Lung microvascular endothelial cell (primary cell): ENCODE data around the gene MCCC1. TPM values are rescaled to one million over a fixed set of nuclear protein-coding genes. Genes with fewer than 3 reads are reported as not detected.
A peak's percentile ranks its signal among the peaks of the same experiment; 100 is the strongest.

Source experiments
- DNase-seq, 2 donors: peaks; one replicate each; pipeline versions ENCODE4 v3.0.0 to v3.0.0-alpha.2; 2010; ENCODE audit warnings: low read depth in 2 of 2
- total RNA-seq: library from RNA; depleted of rRNA; stranded (reverse); fragments of >200 nt; gene quantifications from 2 replicates; pipeline ENCODE4 v1.2.1, GENCODE V29; 2014

Gene MCCC1
- total RNA-seq, 1 donor from 2014 or later, result 19.0 TPM

DNA sequence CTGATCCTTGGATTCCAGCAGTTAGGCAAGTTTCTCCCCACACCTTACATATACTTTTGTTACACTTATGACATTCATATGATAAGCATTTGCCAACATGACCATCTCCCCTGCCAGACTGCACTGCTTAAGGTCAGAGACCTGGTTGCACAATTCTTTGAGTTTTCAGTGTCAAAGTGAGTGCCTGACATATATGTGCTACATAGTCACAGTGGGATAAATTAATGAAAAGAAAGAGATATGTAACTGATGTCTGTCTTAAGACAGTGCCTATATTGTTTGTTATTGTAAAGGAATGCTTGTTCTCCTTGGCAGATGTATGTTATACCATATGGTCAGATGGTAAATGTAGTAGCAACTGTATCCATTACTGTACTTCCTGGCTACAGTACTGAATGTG lies 115.4 kb downstream of the MCCC1 start:
- no peak for DNase-seq

DNA sequence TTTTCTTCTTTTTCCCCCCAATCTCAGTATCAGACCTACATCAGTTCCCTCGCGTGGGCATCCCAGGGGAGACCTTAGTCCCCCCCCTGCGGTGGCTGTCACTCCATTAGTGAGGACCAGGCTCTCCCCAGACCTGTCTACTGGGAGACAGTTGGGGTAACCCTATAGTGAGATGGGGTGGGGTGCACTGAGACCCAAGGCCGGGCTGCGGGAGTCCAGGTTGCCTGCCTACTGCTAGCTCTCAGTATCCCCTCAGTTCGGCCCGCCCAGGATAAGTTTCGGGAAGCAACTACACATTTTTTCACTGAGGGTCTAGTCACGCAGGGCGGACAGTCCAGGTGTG lies 118.3 kb downstream of the MCCC1 start:
- no peak for DNase-seq

DNA sequence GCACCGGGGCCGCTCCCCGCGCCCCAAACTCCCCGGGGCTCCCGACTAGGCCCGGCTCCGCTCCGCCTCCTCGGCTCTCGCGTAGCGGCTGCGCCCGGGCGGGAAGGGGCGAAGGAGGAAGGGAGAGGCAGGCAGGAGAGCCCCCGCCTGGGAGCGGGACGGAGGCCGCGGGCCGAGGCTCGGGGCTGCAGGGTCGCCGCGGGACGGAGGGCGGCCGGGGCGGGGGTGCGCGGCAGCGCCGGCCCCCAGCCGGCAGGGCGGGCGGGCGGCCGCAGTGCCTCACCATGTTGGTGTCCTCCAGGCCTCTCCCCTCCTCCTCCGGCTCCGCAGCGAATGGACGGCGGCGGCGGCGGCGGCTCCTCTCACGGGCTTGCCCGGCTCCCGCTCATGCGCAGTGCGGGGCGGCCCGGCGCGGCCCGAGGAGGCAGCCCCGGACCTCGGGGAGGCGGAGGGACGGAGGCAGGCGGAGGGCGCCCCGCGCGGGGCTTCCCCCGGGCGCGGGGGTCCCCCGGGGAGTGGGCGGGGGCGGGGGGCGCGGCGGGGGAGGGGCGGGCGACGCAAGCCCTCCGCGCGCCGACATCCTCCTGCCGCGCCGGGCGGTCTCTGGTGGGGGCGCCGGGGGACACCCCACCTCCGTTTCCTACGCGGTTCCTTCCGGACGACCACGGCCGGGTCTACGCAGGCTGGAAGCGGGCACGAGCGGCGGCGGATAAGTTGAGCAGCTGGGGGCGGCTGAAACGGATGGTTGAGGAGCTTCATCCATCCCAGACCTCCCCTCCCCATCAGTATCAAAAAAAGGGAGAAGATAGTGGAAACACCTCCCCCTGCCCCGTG lies 118.9 kb downstream of the MCCC1 start, which contains the start of gene DCUN1D1:
DCUN1D1 (minus strand) TSS at position 335 of the 834 bp plus-strand sequence; CDS start at position 286, 49 bp downstream.
- DNase-seq, result peak; percentile 89 to 91

DNA sequence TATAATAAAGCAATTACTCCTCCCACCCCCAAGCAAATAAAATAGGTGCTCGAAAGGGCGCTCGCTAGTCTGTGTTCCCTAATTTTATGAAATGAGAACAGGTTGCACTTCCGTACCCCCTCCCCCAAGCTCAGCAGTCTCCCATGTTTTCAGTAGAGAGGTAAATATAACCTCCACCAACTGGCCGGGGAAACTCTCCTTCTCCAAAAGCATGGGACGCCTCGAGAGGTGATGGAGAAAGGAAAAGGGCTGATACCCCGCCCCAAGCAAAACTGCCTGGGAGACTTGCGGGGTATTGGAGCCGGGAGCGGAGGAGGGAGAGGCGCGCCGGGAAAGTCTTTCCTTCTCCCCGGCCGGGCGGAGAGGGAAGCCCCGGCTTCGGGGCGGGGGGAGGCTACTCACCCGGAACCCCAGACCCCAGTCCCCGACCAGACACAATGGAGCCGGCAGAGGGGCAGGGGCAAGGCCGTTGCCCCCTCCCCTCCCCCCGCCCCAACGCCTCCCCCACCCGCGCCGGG lies 119.6 kb downstream of the MCCC1 start:
- peak; percentile 13 to 28 for DNase-seq

DNA sequence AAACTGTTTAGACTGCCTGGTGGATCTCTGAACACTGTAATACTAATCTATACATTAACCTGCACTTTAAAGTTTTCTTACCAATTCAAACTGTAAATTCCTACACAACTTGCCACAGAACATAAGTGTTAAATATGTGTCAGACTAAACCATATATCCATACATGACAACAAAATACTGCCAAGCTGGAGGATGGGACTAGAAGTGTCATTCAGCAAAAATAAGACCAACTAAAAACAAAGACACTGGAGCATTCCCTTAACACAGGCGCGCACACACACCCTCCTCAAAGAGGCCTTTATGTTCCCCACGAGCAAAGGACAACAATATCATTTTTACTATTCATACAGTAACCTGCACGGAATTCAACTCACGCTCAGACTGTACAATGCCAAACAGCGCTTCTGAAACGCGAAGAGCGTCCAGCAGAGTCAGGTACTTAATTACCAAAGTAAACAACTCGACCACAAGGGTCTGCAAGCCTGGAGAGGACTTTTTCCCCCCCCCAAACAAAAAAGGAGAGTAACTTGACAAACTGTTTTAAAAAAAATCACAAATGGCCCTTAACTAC lies 120.1 kb downstream of the MCCC1 start:
- DNase-seq, result peak; percentile 32 to 39

DNA sequence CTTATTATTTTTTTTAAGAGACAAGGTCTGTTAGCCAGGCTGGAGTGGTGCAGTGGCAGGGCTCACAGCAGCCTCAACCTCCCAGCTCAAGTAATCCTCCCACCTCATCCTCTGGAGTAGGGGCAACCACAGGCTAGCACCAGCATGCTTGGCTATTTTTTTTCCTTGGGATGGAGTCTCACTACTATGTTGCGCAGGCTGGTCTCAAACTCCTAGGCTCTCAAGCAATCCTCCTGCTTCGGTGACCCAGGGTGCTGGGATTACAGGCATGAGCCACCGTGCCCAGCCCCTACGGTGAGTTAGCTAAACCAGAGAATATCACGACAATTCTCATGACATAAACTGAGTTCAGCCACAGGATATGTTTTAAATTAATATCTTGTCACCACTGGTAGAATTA lies 120.9 kb downstream of the MCCC1 start:
- DNase-seq, result no peak

DNA sequence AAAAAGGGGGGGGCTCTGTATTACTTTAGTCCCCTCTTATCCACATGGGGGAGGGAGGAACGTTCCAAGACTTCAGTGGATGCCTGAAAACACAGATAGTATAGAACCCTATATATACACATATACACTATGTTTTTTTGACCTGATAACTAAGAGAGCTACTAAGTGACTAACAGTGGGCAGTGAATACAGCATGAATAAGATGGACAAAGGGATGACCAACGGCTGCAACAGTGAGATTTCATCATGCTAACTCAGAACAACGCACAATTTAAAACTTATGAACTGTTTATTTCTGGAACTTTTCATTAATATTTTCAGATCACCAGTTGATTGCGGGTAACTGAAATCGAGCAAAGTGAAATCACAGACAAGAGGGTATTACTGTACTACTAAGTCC lies 126.2 kb downstream of the MCCC1 start:
- DNase-seq, result no peak

DNA sequence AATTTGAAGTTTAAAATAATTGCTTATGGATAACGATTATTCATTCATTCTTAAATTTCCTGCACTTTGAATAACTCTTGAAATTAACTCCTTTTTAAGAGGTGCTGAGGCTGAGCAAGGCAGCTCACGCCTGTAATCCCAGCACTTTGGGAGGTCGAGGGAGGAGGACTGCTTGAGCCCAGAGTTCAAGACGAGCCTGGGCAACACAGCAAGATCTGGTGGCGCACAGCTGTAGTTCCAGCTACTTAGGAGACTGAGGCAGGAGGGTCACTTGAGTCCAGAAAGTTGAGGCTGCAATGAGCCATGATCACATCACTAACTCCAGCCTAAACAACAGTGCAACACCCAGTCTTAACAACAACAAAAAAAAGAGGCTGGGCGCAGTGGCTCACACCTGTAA lies 126.9 kb downstream of the MCCC1 start:
- DNase-seq, result no peak

DNA sequence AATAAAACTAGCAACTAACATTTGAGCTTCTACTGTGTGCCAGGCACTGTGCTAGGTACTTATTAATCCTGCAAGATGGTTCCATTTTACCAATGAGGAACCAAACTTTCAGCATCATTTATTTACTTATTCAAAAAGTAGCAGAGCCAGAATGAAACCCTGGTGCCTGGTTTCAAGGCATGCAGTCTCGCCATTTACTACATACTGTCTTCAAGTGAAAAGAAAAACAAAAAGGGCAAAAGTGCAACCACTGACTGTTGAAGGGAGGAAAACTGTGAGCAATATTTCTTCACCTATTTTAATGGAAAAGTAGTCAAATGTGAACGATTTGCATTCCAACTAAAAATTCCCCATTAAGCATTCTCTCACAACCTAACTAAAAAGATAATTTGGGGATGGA lies 127.7 kb downstream of the MCCC1 start:
- DNase-seq, result no peak

DNA sequence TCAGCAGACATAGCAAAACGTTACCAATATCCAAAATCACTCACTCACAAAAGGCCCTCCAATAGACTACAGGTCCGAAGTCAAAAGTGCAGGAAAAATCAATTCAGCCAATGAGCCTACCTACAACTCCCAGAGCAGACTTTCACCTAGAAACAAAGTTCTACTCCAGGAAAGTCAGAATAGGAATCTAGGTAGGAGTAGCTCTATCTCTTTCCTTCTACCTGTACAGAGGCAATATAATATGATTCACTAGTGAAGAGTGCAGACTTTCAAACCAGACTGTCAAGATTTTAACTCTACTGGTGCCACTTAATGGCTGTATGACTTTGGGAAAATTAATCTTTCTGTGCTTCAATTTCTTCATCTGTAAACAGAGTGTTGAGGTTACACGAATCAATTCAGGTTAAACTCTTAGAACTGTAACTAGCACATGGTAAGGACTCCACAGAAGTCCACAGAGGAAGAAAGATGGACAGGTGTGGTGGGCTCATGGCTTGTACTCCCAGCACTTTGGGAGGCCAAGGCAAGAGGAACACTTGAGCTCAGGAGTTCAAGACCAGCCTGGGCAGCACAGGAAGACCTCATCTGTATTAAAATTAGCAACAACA lies 128.4 kb downstream of the MCCC1 start:
- no peak for DNase-seq

DNA sequence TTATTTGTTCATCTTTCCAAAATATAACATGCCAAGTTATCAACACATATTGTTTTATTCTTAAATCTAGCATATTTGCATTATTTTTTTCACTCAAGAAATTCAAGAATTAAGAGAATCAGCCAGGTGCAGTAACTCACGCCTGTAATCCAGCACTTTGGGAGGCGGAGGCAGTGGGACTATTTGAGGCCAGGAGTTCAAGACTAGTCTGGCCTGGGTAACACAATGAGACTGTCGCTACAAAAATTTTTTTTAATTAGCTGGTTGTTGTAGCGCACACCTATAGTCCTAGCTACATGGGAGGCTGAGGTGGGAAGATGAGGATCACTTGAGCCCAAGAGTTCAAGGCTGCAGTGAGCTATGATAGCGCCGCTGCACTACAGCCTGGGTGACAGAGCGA lies 129.4 kb downstream of the MCCC1 start:
- no peak for DNase-seq

DNA sequence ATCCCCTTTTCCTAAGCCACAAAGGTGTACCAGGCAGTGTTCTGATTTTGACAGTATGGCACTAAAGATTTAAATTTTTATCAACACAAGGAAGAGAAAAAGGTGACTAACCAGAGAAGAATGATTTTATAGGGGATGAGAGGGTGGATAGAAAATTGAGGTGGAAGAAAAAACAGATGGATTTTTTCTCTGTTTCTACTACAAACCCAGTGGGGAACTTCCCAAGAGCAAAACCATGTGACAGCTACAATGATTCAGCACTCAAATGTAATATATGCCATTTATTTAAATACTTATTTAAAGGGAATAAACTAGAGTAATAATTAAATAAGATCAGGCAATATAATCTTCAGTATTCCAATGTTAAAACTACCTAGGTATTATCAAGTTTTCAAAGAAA lies 130.0 kb downstream of the MCCC1 start:
- peak; percentile 41 to 49 for DNase-seq

DNA sequence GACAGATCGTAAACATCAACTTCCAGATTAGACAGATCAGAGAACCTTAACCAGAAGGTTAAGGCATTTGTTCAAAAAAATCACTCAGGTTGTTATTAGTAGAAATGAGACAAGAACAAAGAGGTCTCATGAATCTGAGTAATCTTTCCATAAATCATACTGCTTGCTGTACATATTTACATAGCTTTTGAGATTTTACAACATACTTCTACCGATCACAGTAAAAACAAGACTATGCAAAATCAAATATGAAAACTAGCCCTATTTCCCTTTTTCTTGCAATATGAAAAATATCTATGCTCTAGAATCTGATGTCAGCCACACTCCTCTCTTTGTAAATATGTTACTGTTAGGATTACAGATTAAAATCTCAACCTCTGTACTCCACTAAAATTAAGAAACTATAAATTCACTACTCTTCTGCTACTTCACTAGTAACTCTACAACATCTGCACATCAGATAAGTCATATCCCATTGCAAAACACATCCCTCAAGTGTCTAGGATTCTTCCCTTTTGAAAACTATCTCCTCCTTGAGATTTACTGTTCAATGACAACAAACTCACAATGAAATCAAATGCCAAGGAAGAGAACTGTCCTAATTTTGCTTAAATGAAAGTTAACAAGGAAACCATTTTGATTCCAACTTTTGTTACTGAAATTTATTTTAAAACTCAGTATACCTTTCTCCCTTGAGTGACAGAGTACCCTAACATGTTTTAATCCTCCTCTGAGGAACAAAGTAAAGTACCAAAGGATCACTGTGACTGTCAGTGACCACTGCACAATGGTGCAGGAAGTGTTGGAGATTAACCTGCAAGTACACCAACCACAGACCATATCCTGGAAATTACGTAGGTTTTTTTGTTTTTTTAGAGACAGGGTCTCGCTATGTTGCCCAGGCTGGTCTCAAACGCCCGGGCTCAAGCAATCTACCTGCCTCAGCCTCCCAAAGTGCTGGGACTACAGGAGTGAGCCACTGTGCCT lies 131.8 kb downstream of the MCCC1 start:
- DNase-seq, result peak in 1 of 2 donors; percentile 15

DNA sequence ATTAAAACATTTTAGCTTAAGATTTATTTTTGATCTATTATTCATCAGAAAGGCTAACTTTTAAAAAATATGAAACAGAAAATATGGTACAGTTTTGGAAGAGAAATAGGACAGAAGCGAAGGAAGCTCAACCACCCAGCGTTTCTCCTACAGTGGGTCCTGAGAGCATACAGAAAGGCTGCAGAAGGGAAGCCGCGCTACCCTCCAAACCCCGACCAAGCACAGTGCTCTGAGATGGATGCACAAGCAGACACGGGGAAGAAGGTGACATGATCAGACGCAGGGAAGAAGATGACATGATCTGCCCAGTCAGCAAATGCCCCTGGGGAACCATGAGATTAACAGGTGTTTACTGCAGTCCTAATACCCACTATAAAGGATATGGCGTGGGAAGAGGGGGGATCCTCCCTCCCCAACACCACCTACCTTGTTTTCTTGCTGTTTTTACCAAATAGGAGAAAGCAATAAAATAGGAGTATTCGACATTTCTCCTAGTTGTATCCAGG lies 133.4 kb downstream of the MCCC1 start:
- DNase-seq, result no peak

Other genes starting within 250 kb of the MCCC1 start
- 14.4 and 16.5 TPM in 2 replicates for gene DCUN1D1, start 119.0 kb downstream of the MCCC1 start, total RNA-seq
- gene LAMP3, start 63.2 kb upstream of the MCCC1 start, total RNA-seq, result 18.5 and 29.6 TPM in 2 replicates
- 22.7 and 31.3 TPM in 2 replicates for gene B3GNT5, start 153.8 kb upstream of the MCCC1 start, total RNA-seq